Activated CD4-positive, alpha-beta T cell treated with anti-CD3 and anti-CD28 coated beads, Interleukin-2, amount 50 U/mL, for 48 hours (primary cell): ENCODE data around the gene PRKACA.

Experiments used
- DNase-seq, 2 experiments: peaks; one replicate each; pipeline ENCODE4 v3.0.0-alpha.2; 2020

The PRKACA gene

GRCh38 chr19:14116525-14116917, 1.0 kb downstream of the PRKACA start:
- no peak for DNase-seq

GRCh38 chr19:14115756-14116155, 1.8 kb downstream of the PRKACA start:
- DNase-seq = no peak

GRCh38 chr19:14114854-14115253, 2.7 kb downstream of the PRKACA start:
- peak; percentile 65 to 71 for DNase-seq

- DNase-seq = no peak
Measured at GRCh38 chr19:14114439-14114838, 3.1 kb downstream of the PRKACA start.

GRCh38 chr19:14113762-14114414, 3.7 kb downstream of the PRKACA start:
- peak; percentile 64 to 72 for DNase-seq

GRCh38 chr19:14112809-14113385, 4.7 kb downstream of the PRKACA start:
- DNase-seq = no peak

GRCh38 chr19:14112051-14112808, 5.3 kb downstream of the PRKACA start:
- no peak for DNase-seq

GRCh38 chr19:14111486-14111885, 6.1 kb downstream of the PRKACA start:
- no peak for DNase-seq

GRCh38 chr19:14110650-14111049, 6.9 kb downstream of the PRKACA start:
- no peak for DNase-seq

GRCh38 chr19:14107581-14108461, 9.7 kb downstream of the PRKACA start:
- no peak for DNase-seq

- no peak for DNase-seq
Measured at GRCh38 chr19:14106840-14107239, 10.7 kb downstream of the PRKACA start.

GRCh38 chr19:14105680-14106079, 11.9 kb downstream of the PRKACA start:
- no peak for DNase-seq

- no peak for DNase-seq
Measured at GRCh38 chr19:14103310-14103709, 14.3 kb downstream of the PRKACA start.

- no peak for DNase-seq
Measured at GRCh38 chr19:14102756-14103155, 14.8 kb downstream of the PRKACA start.

- DNase-seq = no peak
Measured at GRCh38 chr19:14102102-14102696, 15.4 kb downstream of the PRKACA start.

GRCh38 chr19:14101003-14101545, 16.5 kb downstream of the PRKACA start:
- DNase-seq = no peak

- no peak for DNase-seq
Measured at GRCh38 chr19:14097532-14098151, 19.9 kb downstream of the PRKACA start.

- no peak for DNase-seq
Measured at GRCh38 chr19:14096272-14096992, 21.1 kb downstream of the PRKACA start.

- DNase-seq = no peak
Measured at GRCh38 chr19:14094854-14095253, 22.7 kb downstream of the PRKACA start.

GRCh38 chr19:14093117-14093823, 24.3 kb downstream of the PRKACA start:
- no peak for DNase-seq
